LHCN-M2 (cell line): ENCODE measurements around the gene OR51V1. TPM values are rescaled to one million over a fixed set of nuclear protein-coding genes. Genes with fewer than 3 reads are reported as not detected.

Experiments
- DNase-seq: peaks from one replicate; pipeline ENCODE4 v3.0.0-alpha.2; 2012; ENCODE audit warnings: low read depth
- total RNA-seq: library from RNA; depleted of rRNA; stranded (reverse); fragments of >200 nt; gene quantifications from 2 replicates; pipeline ENCODE4 v1.2.3, GENCODE V29; 2014

OR51V1 gene
- total RNA-seq, 1 experiment from 2014 or later: not detected

- no peak for DNase-seq
Measured at GRCh38 chr11:5230266-5230665, 29.8 kb upstream of the OR51V1 start.

GRCh38 chr11:5229796-5230195 lies 29.3 kb upstream of the OR51V1 start:
- no peak for DNase-seq

- DNase-seq: no peak
Measured at GRCh38 chr11:5229356-5229755, 28.9 kb upstream of the OR51V1 start.

- no peak for DNase-seq
Measured at GRCh38 chr11:5228124-5228523, 27.6 kb upstream of the OR51V1 start.

- DNase-seq: no peak
Measured at GRCh38 chr11:5227681-5228080, 27.2 kb upstream of the OR51V1 start.

GRCh38 chr11:5226732-5227310 lies 26.3 kb upstream of the OR51V1 start, which contains the start of gene HBB:
HBB (minus strand) TSS chr11:5227071; CDS start chr11:5227021, 50 bp downstream.
- DNase-seq: no peak

GRCh38 chr11:5225480-5225871 lies 25.0 kb upstream of the OR51V1 start:
- DNase-seq: no peak

GRCh38 chr11:5224538-5225479 lies 24.3 kb upstream of the OR51V1 start:
- DNase-seq: no peak

GRCh38 chr11:5223686-5224085 lies 23.2 kb upstream of the OR51V1 start:
- no peak for DNase-seq

GRCh38 chr11:5223146-5223545 lies 22.7 kb upstream of the OR51V1 start:
- DNase-seq: no peak

- no peak for DNase-seq
Measured at GRCh38 chr11:5210376-5210885, 9.9 kb upstream of the OR51V1 start.

- DNase-seq: peak; percentile 63
Measured at GRCh38 chr11:5204787-5205186, 4.3 kb upstream of the OR51V1 start.

- no peak for DNase-seq
Measured at GRCh38 chr11:5203366-5203765, 2.9 kb upstream of the OR51V1 start.

GRCh38 chr11:5198285-5198684 lies 2.2 kb downstream of the OR51V1 start:
- DNase-seq: no peak

- DNase-seq: no peak
Measured at GRCh38 chr11:5197536-5197935, 2.9 kb downstream of the OR51V1 start.

GRCh38 chr11:5196731-5197130 lies 3.8 kb downstream of the OR51V1 start:
- no peak for DNase-seq

GRCh38 chr11:5196067-5196466 lies 4.4 kb downstream of the OR51V1 start:
- no peak for DNase-seq

GRCh38 chr11:5192738-5193137 lies 7.7 kb downstream of the OR51V1 start:
- no peak for DNase-seq

- no peak for DNase-seq
Measured at GRCh38 chr11:5188201-5188600, 12.3 kb downstream of the OR51V1 start.

- peak; percentile 5 for DNase-seq
Measured at GRCh38 chr11:5178046-5178837, 22.2 kb downstream of the OR51V1 start.

GRCh38 chr11:5174934-5175333 lies 25.5 kb downstream of the OR51V1 start:
- DNase-seq: no peak

GRCh38 chr11:5171856-5172255 lies 28.6 kb downstream of the OR51V1 start:
- no peak for DNase-seq
